ENCODE measurements around the gene ARHGEF5.

- TF ChIP-seq EZH2phosphoT487 (IDR thresholded peaks at IDR 0.05; ENCODE audit: borderline replicate concordance) = no peak
- TF ChIP-seq CTCF (conservative IDR thresholded peaks at IDR 0.05; ENCODE audit: low read length) = no peak
Measured at GRCh38 chr7:144390481-144390880, 35.3 kb downstream of the ARHGEF5 start.
